Glomerular visceral epithelial cell (primary cell): Measurements from ENCODE around the gene ME1.
A peak's percentile ranks its signal among the peaks of the same experiment; 100 is the strongest.
"Not testable (repeated sequence)": the region's sequence is repeated elsewhere in the genome, so short reads cannot be mapped to it uniquely, and the experiment has no call there.

Source experiments
- DNase-seq: peaks from one replicate; pipeline ENCODE4 v3.0.0-alpha.2; 2016; ENCODE audit errors: extremely low spot score

Gene ME1

DNA sequence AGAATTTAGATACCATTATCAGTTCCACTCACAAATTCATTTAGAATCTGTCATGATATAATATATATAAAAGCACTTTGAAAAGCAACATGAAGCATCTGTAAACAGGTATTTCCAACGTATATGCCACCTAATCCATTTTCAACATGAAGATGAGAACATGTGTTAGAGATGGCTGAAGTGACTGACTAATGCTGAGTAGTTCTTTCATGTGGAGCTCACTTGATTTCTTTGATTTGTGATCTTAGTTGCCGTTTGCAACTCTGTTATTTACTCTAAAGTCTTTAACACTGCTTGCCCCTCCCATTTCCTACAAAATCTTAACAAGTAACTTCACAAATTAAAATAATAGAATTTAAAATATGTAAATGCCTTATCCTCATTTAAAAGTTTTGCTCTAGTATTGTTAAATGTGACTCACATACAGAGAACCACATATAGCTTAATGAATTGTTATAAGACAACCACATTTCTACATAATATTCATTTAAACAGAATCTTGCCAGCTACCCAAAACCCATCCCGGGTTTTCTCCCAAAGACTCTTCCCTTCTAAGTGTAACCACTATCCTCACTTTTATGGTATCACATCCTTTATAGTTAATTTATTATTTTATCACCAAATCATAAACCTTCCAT lies 78.3 kb downstream of the ME1 start:
- DNase-seq: no peak

DNA sequence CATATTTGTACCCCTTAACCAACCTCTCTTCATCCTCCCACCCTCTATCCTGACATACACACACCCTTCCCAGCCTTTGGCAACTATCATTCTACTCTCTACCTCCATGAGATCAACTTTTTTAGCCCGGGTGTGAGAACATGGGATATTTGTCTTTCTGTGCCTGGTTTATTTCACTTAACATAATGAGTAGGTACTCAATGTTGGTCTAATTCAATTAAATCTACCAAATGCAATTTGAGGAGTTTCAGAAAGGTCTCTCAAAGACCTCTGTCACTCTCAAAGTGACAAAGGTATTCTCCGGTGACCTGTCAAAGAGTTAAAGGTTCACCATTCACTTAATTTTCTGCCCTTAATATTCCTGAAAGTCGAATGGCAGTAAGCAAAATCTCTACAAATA lies 87.7 kb downstream of the ME1 start:
- DNase-seq: no peak

DNA sequence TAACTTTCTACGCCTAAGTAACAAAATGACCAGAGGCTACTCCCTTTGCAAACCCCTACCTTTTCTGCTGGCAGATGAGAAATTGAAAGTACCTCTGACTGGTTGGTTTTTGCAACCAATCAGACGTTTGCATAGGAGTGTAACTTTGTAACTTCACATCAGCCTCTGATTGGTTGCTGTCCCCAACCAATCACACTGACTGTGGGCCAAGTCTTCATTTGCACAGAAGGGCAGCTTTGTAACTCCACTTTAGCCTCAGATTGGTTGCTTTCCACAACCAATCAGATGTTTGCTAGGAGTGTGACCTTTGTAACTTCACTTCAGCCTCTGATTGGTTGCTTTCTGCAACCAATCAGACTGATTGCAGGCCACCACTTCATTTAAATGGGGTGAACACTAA lies 89.1 kb downstream of the ME1 start:
- DNase-seq: no peak

DNA sequence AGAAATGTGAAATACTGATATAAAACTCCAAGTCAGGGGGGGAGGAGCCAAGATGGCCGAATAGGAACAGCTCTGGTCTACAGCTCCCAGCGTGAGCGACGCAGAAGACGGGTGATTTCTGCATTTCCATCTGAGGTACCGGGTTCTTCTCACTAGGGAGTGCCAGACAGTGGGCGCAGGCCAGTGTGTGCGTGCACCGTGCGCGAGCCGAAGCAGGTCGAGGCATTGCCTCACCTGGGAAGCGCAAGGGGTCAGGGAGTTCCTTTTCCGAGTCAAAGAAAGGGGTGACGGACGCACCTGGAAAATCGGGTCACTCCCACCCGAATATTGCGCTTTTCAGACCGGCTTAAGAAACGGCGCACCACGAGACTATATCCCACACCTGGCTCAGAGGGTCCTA lies 96.9 kb downstream of the ME1 start:
- DNase-seq: not testable (repeated sequence)

DNA sequence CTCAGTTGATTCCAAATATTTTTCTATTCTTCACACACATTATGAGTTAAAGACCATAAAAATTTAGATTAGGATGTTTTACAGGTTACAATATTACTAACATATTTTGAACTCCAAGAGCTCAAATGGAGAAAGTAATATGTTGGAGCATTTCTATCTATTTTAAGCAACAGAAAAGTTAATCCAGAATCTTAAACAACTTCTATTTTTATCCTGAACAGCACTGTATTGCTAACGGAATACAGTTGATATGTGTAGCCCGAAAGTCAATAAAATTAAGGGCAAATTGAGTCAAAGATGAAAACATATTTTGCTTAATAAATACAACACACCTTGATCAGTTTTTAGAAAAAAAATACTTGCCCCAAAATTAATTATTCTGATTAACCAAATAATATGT lies 97.4 kb downstream of the ME1 start:
- DNase-seq: no peak

DNA sequence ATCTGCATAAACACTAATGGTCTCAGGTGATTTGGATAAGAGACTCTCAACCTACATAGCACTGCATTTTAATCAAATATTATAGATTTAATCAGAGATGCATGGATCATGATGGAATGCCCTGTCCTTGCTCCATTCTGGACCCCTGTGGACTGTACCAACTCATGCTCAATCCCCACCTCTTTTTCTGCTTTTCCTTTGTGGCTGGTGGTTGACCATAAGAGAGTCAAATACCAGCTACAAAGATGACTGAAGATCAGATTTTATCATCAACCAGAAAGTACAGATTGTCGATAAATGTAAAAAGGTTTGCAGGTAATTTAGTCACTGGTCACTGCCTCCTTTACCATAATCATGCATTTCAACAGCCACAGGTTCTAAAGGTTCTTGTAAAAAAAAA lies 116.2 kb downstream of the ME1 start:
- DNase-seq: no peak

DNA sequence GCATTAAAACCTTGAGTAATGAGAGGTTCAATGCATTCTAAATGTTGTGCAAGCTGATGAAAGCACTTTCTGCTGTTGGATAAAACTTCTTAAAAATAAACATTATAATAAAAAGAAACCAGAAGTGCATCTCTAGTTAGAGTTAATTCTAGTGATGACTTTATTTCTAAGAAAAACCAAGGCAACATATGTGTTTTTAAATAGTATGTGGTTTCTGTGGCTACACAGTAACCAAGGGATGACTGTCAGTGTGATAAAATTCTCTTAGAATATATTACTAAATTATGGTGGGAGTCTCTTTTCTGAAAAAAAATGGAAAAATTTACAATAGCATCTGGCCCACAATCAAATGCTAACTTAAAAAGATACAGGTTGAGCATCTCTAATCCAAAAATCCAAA lies 117.0 kb downstream of the ME1 start:
- no peak for DNase-seq

DNA sequence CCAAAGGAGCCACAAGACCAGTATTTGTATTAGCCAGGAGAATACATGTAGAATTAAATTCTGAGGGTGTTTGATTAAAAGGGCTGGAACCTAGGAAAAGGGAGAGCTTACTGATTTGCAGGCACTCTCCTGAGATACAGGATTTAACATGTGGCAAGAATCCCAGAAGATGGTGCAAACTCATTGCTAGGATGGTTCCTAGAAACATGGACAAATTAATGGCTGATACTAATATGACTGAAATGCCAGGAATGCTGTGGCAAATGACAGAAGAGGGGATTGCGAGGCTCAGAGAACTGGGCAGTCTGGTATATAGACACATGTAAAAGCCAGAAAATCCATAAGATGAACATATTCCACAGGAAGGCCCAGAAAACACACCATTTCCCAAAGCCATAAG lies 119.6 kb downstream of the ME1 start:
- peak; percentile 3 for DNase-seq

DNA sequence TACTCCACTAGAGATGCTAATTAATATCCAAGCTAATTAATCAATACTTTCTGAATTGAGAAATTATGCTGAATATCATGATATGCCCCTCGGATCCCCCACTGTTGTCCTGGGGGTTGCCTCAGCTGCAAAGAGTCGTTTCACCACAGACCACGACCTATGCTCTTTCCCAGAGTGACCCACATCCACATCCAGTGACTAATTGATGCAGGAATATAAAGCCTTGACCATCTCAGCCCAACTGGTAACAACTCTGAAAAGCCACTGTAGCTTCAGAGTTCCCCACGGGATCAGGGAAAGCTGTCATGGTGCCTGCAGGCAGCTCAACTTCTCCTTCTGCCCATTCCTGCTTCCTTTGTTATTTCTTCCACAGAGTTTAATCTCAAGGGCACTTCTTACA lies 120.8 kb downstream of the ME1 start:
- no peak for DNase-seq

DNA sequence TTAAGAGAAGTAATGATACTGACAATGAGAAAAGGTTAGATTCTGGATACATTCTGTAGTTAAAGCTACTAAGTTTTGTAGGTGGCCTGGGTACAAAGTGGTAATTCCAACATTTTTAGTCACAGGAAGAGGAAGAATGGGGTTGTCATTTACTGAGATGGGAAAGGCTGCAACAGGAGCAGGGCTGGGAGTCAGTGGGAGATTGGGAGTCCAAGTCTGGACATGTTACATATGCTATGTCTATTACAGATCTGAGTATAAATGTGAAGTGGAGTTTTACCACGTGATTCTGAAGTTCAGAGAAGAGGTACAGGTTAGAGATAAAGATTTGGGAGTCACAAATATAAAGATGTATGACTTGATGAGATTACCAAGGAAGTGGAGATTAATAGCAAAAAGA lies 121.5 kb downstream of the ME1 start:
- DNase-seq: no peak

DNA sequence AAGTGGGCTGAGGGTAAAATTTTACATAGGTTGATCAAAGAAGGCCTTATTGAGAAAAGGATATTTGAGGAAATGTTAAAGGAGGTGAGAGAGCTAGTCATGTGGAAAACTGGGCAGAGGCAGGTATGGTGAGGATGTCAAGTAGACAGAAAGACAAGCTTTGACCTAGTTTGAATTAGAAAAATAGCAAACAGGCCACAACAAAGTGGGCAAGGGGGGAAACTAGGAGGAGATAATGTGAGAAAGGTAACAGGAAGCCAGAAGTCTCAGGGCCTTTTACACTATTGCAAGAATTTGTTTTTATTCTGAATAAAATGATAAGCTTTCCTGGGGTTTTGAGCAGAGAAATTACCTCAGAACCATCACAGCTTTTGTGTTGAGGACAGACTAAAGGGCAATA lies 122.0 kb downstream of the ME1 start:
- DNase-seq: no peak

DNA sequence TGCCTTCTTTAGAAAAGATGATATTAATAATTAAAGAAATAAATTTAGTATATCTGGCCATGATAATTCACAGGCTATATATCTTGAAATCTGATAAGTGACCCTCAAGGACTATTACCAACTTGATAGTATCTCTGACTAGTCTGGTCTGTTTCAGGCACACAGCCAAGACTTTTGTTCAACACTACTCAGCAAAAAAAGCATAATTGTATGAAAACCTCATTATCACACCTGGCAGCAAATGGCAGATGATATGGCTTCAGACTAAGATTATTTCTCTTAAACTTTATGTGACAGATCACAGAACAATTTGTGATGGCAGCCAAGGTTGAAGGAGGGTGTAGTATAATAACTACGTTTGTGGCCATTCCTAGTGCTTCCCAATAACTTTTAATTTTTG lies 123.0 kb downstream of the ME1 start:
- DNase-seq: no peak

DNA sequence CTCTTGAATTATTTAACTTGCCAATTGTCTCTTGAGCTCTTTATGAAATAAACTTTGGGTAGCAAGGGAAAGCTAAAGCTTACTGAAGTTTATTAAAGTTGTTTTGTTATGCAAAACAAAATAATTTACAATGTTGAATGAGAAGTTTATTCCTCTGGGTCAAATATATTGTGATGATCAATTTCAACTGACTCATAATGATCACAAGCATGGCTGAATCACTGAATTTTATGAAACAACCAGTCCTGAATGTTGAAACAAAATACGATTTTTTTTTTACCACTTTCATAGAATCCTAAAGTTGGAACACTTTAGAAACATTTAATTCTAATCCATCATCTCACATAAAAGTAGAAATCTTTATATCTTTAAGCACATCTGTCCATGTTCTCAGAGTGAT lies 127.4 kb downstream of the ME1 start:
- no peak for DNase-seq

DNA sequence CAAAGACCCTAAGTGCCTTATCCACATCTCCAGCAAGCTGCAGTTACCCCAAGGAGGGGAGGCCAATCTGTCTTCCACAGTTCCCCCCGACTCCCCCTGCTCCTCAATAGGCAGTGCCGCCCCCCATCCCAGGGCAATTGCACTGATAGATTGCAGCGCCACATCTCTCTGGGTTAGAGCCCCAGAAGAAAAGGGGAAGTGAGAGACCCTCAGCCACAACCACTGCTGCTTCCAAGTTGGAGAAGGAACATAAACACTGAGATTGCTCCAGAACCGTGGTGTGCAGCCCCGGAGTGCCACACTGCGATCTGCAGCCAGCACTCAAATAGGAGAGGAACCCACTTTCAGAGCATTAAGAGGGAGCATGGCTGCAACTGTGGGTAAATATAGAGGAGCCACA lies 136.2 kb downstream of the ME1 start:
- DNase-seq: no peak

DNA sequence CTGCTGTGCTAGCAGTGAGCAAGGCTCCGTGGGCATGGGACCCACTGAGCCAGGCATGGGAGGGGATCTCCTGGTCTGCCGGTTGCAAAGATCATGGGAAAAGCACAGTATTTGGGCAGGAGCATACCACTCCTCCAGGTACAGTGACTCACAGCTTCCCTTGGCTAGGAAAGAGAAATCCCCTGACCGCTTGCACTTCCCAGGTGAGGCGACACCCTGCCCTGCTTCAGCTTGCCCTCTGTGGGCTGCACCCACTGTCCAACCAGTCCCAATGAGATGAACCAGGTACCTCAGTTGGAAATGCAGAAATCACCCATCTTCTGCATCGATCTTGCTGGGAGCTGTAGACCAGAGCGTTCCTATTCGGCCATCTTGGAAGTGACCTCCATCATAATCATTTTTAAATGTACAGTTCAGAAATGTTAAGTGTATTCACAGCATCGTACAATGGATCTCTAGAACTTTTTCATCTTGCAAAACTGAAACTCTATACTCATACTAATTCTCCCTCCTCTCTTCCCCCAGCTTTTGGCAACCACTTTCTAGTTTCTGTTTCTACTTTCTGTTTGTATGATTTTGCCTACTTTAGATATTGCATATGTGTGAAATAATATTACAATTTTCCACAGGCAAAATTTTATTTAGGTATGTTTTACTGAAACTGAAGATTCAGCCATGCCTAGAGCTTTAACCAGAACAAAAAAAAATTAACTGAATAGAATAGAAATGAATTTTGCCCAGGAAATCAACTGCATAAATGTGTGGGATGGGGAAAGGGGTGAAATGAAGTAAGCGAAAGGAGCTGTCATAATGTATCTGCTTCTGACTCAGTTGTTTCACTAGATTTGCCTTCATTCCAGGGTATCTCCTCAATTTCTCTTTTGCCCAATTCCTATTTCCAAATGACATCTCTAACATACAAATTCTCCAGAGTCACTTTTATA lies 137.7 kb downstream of the ME1 start:
- DNase-seq: no peak

DNA sequence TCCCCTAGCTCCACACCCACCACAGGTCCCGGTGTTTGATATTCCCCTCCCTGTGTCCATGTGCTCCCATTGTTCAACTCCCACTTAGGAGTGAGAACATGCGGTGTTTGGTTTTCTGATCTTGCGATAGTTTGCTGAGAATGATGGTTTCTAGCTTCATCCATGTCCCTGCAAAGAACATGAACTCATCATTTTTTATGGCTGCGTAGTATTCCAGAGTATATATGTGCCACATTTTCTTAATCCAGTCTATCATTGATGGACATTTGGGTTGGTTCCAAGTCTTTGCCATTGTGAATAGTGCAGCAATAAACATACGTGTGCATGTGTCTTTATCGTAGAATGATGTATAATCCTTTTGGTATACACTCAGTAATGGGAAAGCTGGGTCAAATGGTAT lies 143.6 kb downstream of the ME1 start:
- DNase-seq: not testable (repeated sequence)

DNA sequence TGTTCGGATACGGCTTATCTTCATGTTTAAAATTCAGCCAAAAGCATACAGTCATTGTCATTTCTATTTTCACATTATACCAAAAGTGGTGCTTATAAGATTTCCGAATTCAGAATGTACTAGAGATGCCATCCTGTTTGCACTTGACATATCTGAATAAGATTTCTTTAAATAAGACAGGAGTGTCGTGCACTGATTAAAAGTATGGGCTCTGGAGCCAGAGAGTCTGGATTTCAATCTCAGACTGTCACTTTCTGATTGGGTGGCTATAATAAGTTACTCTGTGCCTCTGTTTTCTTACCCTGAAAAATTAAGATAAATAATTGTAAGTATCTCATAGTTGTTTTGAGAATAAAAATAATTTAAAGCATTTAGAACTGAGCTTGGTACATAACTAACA lies 144.9 kb downstream of the ME1 start:
- DNase-seq: no peak

DNA sequence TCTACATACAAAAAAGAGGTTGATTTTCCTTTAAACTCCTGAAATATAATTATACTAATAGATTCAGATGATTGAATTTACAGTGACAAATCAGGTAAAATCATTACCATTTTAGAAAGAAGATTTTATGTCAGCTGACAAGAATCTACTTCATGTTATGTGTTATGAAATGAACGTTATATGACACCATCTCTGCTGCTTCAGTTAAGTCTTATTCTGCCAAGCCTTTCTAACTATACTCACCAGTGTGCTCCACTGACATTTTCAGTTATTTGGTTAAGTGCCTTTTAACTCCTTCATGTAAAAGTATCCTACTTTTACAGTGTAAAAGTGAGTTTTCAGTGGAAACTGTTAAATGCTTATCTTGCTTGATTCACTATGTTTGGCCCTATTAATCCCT lies 157.3 kb downstream of the ME1 start:
- DNase-seq: no peak

DNA sequence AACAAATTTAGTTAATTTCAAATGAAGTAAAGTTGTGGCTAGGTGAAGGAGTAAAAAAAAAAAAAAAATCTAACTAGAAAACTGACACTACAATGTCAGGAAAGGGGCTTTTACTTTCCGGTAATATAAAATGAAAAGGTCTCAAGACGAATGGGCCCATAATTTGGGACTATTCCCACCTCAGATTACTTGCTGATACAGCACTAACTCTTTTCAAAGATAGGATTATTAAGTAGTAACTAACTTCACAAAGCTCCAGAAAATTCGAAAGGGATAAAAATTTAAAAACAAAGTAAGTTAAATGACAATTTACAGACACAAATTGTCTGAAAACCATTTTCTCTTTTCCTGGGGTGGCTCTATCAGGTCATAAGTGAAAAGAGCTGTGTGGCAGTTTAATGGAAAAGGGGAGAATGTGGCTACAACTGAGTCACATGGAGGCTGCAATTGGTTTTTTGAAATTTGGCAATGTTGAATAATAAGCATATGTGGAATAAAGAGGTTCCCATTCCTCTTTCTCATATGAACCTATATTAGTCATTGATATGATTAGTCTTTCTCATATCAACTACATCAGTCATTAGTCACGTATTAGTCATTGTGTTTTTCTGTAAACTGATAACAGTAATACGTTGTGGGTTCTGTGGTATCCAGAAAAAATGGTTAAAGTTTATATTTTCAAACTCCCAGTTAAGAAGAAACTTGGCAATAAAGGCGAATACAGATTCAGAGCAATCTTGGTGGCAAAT lies 159.7 kb downstream of the ME1 start:
- no peak for DNase-seq

DNA sequence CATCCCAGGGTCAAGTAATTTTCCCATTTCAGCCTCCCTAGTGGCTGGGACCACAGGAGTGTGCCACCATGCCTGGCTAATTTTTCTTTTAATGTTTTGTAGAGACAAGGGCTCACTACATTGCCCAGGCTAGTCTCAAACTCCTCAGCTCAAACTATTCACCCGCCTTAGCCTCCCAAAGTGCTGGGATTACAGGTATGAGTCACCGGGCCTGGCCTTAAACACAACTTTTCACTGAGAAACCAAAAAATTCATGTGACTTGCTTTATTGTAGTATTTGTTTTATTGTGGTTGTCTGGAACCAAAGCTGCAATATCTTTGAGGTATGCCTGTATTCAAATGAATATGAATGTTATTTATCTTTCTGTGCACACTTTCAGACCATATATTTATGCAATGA lies 165.5 kb downstream of the ME1 start:
- DNase-seq: peak; percentile 26

DNA sequence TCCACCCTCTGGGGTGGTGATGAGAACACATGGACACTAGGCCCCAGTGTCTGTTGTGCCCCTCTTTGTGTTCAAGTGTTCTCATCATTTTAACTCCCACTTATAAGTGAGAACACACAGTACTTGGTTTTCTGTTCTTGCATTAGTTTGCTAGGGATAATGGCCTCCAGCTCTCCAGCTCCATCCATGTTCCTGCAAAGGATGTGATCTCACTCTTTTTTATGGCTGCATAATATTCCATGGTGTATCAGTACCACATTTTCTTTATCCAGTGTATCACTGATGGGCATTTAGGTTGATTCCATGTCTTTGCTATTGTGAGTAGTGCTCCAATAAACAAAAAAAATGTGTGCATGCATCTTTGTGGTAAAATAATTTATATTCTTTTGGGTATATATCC lies 170.3 kb downstream of the ME1 start:
- DNase-seq: no peak

DNA sequence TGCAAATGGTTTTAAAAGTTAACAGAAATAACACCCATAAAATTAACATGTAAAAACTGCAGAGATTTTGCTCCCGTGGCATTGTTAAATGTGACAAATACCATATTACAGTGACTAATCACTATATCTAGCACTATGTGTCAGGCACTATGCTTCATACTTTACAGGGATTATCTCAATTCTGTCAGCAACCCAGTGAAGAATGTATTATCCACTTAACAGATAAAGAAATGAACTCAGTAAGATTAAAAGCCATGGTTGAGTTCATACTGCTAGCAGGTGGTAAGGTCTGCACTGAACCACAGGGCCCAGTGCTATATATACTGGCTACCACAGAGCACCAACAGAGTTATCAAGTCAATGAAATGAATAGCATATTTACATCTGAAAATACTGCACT lies 172.3 kb downstream of the ME1 start:
- no peak for DNase-seq

DNA sequence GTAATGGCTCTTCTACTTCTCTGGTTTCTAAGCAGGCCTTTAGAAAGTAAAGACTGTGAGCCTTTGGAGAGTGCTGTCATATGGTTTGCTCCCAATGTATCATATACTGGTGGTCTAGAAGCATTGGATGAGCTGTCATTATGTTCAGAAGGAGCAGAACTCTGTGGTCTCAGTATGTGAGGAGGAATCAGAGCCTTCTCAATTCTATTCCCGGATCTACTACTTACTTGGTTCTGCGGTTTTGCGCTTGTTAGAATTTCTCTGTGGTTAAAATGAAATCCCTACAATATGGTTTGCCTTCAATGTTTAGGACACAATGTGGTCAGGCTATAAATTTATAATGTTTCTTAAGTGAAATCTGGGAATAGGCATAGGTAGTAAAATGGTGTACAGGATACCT lies 173.1 kb downstream of the ME1 start:
- DNase-seq: no peak
